ENCODE measurements around the gene FOCAD.

FOCAD gene

DNA sequence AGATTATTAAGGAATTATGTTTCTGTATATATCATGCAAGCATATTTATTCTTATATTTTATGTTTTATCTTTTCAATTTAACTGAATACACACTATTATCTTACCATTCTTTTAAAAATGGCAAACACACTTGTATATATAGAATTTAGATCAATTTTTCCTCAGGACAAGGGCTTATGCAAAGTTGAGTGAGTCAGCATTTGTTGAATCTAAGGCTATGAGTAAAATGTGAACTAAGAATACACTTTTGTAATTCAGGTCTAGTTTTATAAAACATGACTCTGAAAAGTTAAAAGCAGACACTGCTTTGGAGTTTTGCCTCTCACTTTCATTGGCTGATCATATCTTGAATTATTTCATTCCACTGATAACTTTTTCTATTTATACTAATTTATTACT lies 127.8 kb downstream of the FOCAD start:
- TF ChIP-seq OSR1 (CRISPR knock-in tag; IDR thresholded peaks at IDR 0.05) (no peak), ZNF565 (CRISPR knock-in tag; conservative IDR thresholded peaks at IDR 0.05; ENCODE audit: low read depth) (no peak), ISL1 (CRISPR knock-in tag; IDR thresholded peaks at IDR 0.05) (no peak), RARB (CRISPR knock-in tag; IDR thresholded peaks at IDR 0.05) (no peak), ZFP30 (CRISPR knock-in tag; IDR thresholded peaks at IDR 0.05) (no peak), ZNF70 (CRISPR knock-in tag; IDR thresholded peaks at IDR 0.05) (no peak), TOX (CRISPR knock-in tag; IDR thresholded peaks at IDR 0.05; ENCODE audit: borderline replicate concordance) (no peak), CSDC2 (CRISPR knock-in tag; IDR thresholded peaks at IDR 0.05) (no peak), ZNF8 (CRISPR knock-in tag; IDR thresholded peaks at IDR 0.05) (no peak), ESRRG (CRISPR knock-in tag; IDR thresholded peaks at IDR 0.05) (no peak), PPARA (CRISPR knock-in tag; IDR thresholded peaks at IDR 0.05; ENCODE audit: borderline replicate concordance) (no peak), BACH2 (CRISPR knock-in tag; IDR thresholded peaks at IDR 0.05; ENCODE audit: borderline replicate concordance) (no peak), TCF4 (CRISPR knock-in tag; IDR thresholded peaks at IDR 0.05; ENCODE audit: borderline replicate concordance) (no peak)
- TF ChIP-seq, protein P1, sequence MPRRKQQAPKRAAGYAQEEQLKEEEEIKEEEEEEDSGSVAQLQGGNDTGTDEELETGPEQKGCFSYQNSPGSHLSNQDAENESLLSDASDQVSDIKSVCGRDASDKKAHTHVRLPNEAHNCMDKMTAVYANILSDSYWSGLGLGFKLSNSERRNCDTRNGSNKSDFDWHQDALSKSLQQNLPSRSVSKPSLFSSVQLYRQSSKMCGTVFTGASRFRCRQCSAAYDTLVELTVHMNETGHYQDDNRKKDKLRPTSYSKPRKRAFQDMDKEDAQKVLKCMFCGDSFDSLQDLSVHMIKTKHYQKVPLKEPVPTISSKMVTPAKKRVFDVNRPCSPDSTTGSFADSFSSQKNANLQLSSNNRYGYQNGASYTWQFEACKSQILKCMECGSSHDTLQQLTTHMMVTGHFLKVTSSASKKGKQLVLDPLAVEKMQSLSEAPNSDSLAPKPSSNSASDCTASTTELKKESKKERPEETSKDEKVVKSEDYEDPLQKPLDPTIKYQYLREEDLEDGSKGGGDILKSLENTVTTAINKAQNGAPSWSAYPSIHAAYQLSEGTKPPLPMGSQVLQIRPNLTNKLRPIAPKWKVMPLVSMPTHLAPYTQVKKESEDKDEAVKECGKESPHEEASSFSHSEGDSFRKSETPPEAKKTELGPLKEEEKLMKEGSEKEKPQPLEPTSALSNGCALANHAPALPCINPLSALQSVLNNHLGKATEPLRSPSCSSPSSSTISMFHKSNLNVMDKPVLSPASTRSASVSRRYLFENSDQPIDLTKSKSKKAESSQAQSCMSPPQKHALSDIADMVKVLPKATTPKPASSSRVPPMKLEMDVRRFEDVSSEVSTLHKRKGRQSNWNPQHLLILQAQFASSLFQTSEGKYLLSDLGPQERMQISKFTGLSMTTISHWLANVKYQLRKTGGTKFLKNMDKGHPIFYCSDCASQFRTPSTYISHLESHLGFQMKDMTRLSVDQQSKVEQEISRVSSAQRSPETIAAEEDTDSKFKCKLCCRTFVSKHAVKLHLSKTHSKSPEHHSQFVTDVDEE (CRISPR knock-in tag; IDR thresholded peaks at IDR 0.05) = no peak
- TF ChIP-seq, protein P2, sequence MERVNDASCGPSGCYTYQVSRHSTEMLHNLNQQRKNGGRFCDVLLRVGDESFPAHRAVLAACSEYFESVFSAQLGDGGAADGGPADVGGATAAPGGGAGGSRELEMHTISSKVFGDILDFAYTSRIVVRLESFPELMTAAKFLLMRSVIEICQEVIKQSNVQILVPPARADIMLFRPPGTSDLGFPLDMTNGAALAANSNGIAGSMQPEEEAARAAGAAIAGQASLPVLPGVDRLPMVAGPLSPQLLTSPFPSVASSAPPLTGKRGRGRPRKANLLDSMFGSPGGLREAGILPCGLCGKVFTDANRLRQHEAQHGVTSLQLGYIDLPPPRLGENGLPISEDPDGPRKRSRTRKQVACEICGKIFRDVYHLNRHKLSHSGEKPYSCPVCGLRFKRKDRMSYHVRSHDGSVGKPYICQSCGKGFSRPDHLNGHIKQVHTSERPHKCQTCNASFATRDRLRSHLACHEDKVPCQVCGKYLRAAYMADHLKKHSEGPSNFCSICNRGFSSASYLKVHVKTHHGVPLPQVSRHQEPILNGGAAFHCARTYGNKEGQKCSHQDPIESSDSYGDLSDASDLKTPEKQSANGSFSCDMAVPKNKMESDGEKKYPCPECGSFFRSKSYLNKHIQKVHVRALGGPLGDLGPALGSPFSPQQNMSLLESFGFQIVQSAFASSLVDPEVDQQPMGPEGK (CRISPR knock-in tag; IDR thresholded peaks at IDR 0.05; ENCODE audit: borderline replicate concordance) = no peak
- TF ChIP-seq, protein P3, sequence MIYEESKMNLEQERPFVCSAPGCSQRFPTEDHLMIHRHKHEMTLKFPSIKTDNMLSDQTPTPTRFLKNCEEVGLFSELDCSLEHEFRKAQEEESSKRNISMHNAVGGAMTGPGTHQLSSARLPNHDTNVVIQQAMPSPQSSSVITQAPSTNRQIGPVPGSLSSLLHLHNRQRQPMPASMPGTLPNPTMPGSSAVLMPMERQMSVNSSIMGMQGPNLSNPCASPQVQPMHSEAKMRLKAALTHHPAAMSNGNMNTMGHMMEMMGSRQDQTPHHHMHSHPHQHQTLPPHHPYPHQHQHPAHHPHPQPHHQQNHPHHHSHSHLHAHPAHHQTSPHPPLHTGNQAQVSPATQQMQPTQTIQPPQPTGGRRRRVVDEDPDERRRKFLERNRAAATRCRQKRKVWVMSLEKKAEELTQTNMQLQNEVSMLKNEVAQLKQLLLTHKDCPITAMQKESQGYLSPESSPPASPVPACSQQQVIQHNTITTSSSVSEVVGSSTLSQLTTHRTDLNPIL (CRISPR knock-in tag; IDR thresholded peaks at IDR 0.05; ENCODE audit: low read depth) = no peak
- TF ChIP-seq, protein P4, sequence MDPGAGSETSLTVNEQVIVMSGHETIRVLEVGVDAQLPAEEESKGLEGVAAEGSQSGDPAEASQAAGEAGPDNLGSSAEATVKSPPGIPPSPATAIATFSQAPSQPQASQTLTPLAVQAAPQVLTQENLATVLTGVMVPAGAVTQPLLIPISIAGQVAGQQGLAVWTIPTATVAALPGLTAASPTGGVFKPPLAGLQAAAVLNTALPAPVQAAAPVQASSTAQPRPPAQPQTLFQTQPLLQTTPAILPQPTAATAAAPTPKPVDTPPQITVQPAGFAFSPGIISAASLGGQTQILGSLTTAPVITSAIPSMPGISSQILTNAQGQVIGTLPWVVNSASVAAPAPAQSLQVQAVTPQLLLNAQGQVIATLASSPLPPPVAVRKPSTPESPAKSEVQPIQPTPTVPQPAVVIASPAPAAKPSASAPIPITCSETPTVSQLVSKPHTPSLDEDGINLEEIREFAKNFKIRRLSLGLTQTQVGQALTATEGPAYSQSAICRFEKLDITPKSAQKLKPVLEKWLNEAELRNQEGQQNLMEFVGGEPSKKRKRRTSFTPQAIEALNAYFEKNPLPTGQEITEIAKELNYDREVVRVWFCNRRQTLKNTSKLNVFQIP (CRISPR knock-in tag; IDR thresholded peaks at IDR 0.05; ENCODE audit: borderline replicate concordance, low read depth) = no peak
- TF ChIP-seq, protein P5, sequence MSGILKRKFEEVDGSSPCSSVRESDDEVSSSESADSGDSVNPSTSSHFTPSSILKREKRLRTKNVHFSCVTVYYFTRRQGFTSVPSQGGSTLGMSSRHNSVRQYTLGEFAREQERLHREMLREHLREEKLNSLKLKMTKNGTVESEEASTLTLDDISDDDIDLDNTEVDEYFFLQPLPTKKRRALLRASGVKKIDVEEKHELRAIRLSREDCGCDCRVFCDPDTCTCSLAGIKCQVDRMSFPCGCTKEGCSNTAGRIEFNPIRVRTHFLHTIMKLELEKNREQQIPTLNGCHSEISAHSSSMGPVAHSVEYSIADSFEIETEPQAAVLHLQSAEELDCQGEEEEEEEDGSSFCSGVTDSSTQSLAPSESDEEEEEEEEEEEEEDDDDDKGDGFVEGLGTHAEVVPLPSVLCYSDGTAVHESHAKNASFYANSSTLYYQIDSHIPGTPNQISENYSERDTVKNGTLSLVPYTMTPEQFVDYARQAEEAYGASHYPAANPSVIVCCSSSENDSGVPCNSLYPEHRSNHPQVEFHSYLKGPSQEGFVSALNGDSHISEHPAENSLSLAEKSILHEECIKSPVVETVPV (CRISPR knock-in tag; IDR thresholded peaks at IDR 0.05) = no peak
- ATAC-seq = no peak

DNA sequence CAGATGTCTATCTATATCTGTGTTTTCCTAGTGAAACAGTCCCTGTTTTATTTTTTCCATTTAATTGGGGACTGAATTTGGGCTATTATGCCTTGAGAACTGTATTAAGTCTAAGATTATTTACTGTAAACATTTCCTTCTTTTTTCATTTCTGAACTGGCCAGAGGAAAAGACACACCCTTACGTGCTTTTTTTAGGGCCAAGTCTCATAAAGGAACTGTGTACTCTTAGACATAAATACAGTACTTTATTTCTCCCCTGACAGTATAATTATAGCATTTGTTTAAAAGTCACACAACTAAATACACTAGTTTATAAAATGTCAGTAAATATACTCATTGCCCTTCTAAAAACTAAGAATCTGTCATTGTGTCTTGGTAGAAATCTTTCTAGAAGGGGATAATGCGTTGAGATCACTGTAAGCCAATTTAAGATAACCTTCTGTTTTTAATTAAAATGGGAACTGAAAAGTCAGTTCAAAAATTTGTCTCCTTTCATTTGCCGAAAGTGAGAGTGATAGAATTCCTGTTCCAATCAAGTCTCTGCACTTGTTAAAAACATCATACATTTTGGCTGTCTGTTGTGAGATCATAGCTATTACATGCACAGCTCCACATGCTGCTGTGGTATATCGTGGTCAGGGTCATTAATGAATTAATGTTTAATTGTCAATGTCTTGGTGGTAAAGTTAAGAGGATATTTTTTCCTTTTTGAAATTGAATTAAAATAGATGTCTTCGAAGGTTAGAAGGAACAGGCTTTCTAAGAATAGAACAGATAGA lies 132.1 kb downstream of the FOCAD start:
- no peak for ATAC-seq
- no peak for TF ChIP-seq OSR1 (CRISPR knock-in tag; IDR thresholded peaks at IDR 0.05)
- TF ChIP-seq, protein P1 (CRISPR knock-in tag; IDR thresholded peaks at IDR 0.05) = no peak
- no peak for TF ChIP-seq ZFP3 (CRISPR knock-in tag; IDR thresholded peaks at IDR 0.05)
- TF ChIP-seq ZC3H10 (CRISPR knock-in tag; IDR thresholded peaks at IDR 0.05) = no peak
- no peak for TF ChIP-seq ZNF70 (CRISPR knock-in tag; IDR thresholded peaks at IDR 0.05)
- TF ChIP-seq, protein P4 (CRISPR knock-in tag; IDR thresholded peaks at IDR 0.05; ENCODE audit: borderline replicate concordance, low read depth) = no peak
- no peak for TF ChIP-seq ARNTL (CRISPR knock-in tag; IDR thresholded peaks at IDR 0.05; ENCODE audit: borderline replicate concordance, low read depth)
- no peak for TF ChIP-seq BACH2 (CRISPR knock-in tag; IDR thresholded peaks at IDR 0.05; ENCODE audit: borderline replicate concordance)
- TF ChIP-seq CSDC2 (CRISPR knock-in tag; IDR thresholded peaks at IDR 0.05) = no peak
- TF ChIP-seq, protein P5 (CRISPR knock-in tag; IDR thresholded peaks at IDR 0.05) = no peak
- TF ChIP-seq ZNF565 (CRISPR knock-in tag; conservative IDR thresholded peaks at IDR 0.05; ENCODE audit: low read depth) = no peak
- no peak for TF ChIP-seq ZFP30 (CRISPR knock-in tag; IDR thresholded peaks at IDR 0.05)
- no peak for TF ChIP-seq PPARA (CRISPR knock-in tag; IDR thresholded peaks at IDR 0.05; ENCODE audit: borderline replicate concordance)
- no peak for TF ChIP-seq TCF4 (CRISPR knock-in tag; IDR thresholded peaks at IDR 0.05; ENCODE audit: borderline replicate concordance)

Data from SK-N-SH treated with all-trans-retinoic acid at 6 μM for 48 hours (cell line).